Transverse colon (tissue), 4 donors: ENCODE measurements around the gene CACNB2. TPM values are rescaled to one million over a fixed set of nuclear protein-coding genes. Genes with fewer than 3 reads are reported as not detected.

Experiments used
- DNase-seq: peaks from one replicate; pipeline ENCODE4 v3.0.0-alpha.2; 2019
- H3K27ac ChIP-seq, 4 donors: fragments of 200-600 bp; sonication (generic); 2 replicates each; pipeline ENCODE4 v1.5.1; 2016 to 2018; ENCODE audit warnings: inconsistent platforms in 4 of 4
- H3K27me3 ChIP-seq: fragments of 200-600 bp; sonication (generic); 2 replicates; pipeline ENCODE4 v1.5.1; 2017; ENCODE audit warnings: inconsistent platforms
- H3K36me3 ChIP-seq, 4 donors: fragments of 200-600 bp; sonication (generic); 2 replicates each; pipeline ENCODE4 v1.5.1; 2017 to 2019; ENCODE audit warnings: inconsistent platforms in 4 of 4
- H3K4me1 ChIP-seq, 4 donors: fragments of 200-600 bp; sonication (generic); 2 replicates each; pipeline ENCODE4 v1.5.1; 2017 to 2020; ENCODE audit warnings: inconsistent platforms in 4 of 4
- H3K4me3 ChIP-seq, 4 donors: fragments of 200-600 bp; sonication (generic); 1 replicate in 1 of 4; 2 replicates in 3 of 4; pipeline versions ENCODE4 v1.5.1 to v1.6.1; 2017 to 2019; ENCODE audit warnings: inconsistent platforms in 4 of 4
- H3K9me3 ChIP-seq, 2 donors: fragments of 200-600 bp; sonication (generic); 2 replicates each; pipeline ENCODE4 v1.5.1; 2017 to 2019; ENCODE audit warnings: inconsistent platforms in 2 of 2
- EP300 ChIP-seq: sonication (generic); formaldehyde crosslinking; IDR thresholded peaks from one replicate; pipeline ENCODE4 v1.6.1; 2017; ENCODE audit warnings: antibody characterized with exemption, low read depth
- POLR2A ChIP-seq: fragments of 450-650 bp; IDR thresholded peaks from one replicate; pipeline ENCODE4 v1.6.1; 2016; ENCODE audit warnings: antibody characterized with exemption, mild to moderate bottlenecking, moderate library complexity
- POLR2AphosphoS5 ChIP-seq, 3 donors: sonication (generic); formaldehyde crosslinking; IDR thresholded peaks; one replicate each; pipeline ENCODE4 v1.6.1; 2016; ENCODE audit warnings: antibody characterized with exemption in 3 of 3
- WGBS, 2 donors: methylation state at CpG; one replicate each; pipeline ENCODE4 v1.1.5; 2018; ENCODE audit warnings: low coverage in 1 of 2; 5-methylcytosine and 5-hydroxymethylcytosine counted together
- in situ Hi-C, 4 donors: fragments of 200-750 bp; cut with MboI; loops; one replicate each; pipeline versions ENCODE4 v1.15.0 to v1.15.1; 2017; ENCODE audit warnings: low sequenced_read_pairs in 3 of 4, low pct_ligation_motif_present in 1 of 4, low pct_unique_long_range_greater_than_20kb in 1 of 4
- intact Hi-C: fragments of 100-400 bp; cut with DNase I; formaldehyde crosslinking; loops from one replicate; pipeline ENCODE4 v1.15.1; 2023; ENCODE audit warnings: low total_unique reads
- total RNA-seq, 4 donors: library from RNA; depleted of rRNA; stranded (reverse); fragments of >200 nt; gene quantifications; one replicate each; pipeline ENCODE4 v1.1.0, GENCODE V29; 2016
- TF ChIP-seq, protein P1 (sequence below), 5 experiments: fragments of 200-600 bp in 3 of 5; fragments of 450-650 bp in 2 of 5; sonication (generic) in 3 of 5; IDR thresholded peaks; 1 replicate in 2 of 5; 2 replicates in 3 of 5; pipeline ENCODE4 v1.5.1; 2016 to 2017; ENCODE audit warnings: antibody characterized with exemption in 5 of 5, inconsistent platforms in 3 of 5, mild to moderate bottlenecking in 2 of 5, moderate library complexity in 1 of 5

The CACNB2 gene
- total RNA-seq, 4 donors from 2014 or later = 16.2 to 338 (median 23.7) TPM

DNA sequence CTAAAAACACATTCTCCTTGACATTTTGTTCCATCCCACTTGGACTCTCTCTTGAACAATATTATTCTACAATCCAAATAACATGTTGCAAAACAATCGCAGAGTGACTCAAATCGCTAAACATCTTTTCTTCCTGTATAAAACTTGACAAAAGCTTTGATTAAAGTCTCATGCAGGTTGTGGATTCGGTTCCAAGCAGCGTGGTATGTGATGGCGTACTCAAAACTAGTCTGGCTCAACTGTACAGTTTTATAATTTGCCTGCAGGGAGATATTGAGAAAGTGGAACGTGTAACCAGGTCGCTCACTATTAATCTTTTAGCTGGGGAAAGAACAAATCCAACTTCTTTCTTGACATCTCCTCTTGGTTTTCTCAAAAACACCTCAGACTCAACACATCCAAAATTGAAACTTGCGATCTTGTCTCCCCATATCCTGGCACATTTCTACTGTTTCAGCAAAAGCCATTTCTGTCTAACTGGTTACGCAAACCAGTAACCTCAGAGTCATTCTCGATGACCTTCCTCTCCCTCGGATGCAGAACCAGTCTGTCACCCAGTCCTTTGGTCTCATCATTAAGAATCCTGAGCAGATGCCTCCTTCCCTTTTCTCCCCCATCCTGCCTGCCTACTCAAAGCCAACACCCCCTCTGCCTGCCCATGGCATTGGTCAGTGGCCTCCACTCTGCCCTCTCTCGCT is 100.1 kb downstream of the CACNB2 start:
- H3K4me1 ChIP-seq = peaks cover 0 to 6% (median 0%) of the 10 kb centered on the region in 4 donors
- WGBS, 2 donors = 87 to 89% methylated on average over 11 to 12 of the region's 12 CpGs
- DNase-seq = no peak
- no peak overlapping the region for H3K27ac ChIP-seq
- no peaks in the 10 kb centered on the region for H3K27me3 ChIP-seq
- H3K36me3 ChIP-seq = no peaks in the 10 kb centered on the region
- TF ChIP-seq POLR2A (no peak), POLR2AphosphoS5 (IDR thresholded peaks at IDR 0.05) (no peak), EP300 (no peak)
- TF ChIP-seq, protein P1, sequence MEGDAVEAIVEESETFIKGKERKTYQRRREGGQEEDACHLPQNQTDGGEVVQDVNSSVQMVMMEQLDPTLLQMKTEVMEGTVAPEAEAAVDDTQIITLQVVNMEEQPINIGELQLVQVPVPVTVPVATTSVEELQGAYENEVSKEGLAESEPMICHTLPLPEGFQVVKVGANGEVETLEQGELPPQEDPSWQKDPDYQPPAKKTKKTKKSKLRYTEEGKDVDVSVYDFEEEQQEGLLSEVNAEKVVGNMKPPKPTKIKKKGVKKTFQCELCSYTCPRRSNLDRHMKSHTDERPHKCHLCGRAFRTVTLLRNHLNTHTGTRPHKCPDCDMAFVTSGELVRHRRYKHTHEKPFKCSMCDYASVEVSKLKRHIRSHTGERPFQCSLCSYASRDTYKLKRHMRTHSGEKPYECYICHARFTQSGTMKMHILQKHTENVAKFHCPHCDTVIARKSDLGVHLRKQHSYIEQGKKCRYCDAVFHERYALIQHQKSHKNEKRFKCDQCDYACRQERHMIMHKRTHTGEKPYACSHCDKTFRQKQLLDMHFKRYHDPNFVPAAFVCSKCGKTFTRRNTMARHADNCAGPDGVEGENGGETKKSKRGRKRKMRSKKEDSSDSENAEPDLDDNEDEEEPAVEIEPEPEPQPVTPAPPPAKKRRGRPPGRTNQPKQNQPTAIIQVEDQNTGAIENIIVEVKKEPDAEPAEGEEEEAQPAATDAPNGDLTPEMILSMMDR (IDR thresholded peaks at IDR 0.05) = no peak
- intact Hi-C loops = no loop called here
- H3K4me3 ChIP-seq = no peak overlapping the region
- in situ Hi-C loops = loop anchor here in 2 of 4 donors (25.0 kb wide), 2 partner anchors 503 to 628 kb away; partner anchors contain the start of gene HACD1 (in 1 of the 2)
- no peaks in the 10 kb centered on the region for H3K9me3 ChIP-seq

DNA sequence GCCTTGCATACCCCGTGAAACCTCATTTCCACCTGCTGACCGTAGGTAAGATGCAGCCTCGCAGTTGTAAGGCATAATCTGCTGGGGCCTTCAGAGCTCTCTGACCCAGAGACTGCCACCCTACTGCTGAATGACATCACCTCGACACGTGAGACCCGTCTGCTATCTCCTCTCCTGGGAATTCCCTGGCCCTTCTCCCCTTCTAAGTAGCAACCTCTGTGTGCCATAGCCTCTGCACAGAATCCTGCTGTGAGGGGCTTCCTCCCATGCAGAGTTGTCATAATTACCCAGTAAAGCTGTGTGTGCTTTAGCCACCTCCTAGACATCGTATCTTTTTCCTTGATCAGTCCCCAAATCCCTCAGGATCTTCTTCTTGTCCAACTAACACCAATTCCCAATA is 106.7 kb downstream of the CACNB2 start:
- Histone ChIP-seq H3K4me3 (no peak overlapping the region), H3K9me3 (no peaks in the 10 kb centered on the region), H3K36me3 (no peaks in the 10 kb centered on the region), H3K27ac (no peak overlapping the region), H3K27me3 (no peaks in the 10 kb centered on the region), H3K4me1 (no peaks in the 10 kb centered on the region)
- TF ChIP-seq EP300 (no peak), POLR2AphosphoS5 (IDR thresholded peaks at IDR 0.05) (no peak), POLR2A (no peak)
- TF ChIP-seq, protein P1 (IDR thresholded peaks at IDR 0.05) = no peak
- intact Hi-C loops = no loop called here
- WGBS, 2 donors = 75 to 88% methylated on average over 4 to 7 of the region's 7 CpGs
- in situ Hi-C loops = loop anchor here in 2 of 4 donors (25.0 kb wide), 2 partner anchors 510 to 635 kb away; partner anchors contain the start of gene HACD1 (in 1 of the 2)
- DNase-seq = no peak

DNA sequence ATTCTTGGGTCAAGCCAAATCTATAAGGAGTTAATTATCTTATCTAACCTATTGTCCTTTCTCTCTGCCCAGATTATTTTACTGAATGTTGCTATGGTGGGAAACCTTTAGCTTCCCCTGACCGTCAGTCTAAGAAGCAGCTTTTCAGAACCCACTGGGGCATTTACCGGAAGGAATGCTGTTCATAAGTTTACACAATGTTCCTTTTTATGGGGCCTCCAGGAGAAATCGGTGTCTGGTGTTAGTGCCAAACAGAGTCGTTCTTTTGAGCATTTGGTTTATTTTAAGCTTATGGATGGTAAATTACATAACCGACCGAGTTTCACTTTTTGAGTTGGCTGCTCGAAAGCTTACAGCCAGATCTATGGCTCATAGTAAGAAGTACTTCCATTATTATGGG is 111.9 kb downstream of the CACNB2 start:
- H3K27me3 ChIP-seq = no peaks in the 10 kb centered on the region
- H3K4me3 ChIP-seq = no peak overlapping the region
- 72 to 74% methylated on average over 7 of the region's 7 CpGs for WGBS, 2 donors
- DNase-seq = no peak
- intact Hi-C loops (no loop called here), in situ Hi-C loops (no loop called here)
- no peak for TF ChIP-seq POLR2A
- no peak overlapping the region for H3K27ac ChIP-seq
- H3K9me3 ChIP-seq = no peaks in the 10 kb centered on the region
- H3K36me3 ChIP-seq = no peaks in the 10 kb centered on the region
- no peaks in the 10 kb centered on the region for H3K4me1 ChIP-seq

DNA sequence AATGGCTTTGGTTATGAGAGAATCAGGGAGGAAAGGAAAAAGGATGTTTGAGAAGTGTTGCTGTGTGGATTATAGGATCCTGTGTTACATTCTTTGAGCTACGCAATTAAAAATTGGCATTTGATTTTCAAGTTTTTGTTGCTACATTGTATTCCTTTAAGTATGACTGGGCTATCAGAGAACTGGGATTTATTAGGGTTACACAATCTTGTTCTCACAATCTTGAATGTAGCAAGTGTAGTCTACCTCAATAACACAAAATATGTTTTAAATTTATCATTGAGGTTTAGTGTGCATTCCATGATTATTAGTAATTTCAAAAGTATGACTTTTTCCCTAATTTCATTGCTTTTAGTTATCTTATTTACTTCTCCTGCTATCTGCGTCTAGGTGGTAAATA is 113.9 kb downstream of the CACNB2 start:
- Histone ChIP-seq H3K4me1 (no peaks in the 10 kb centered on the region), H3K27me3 (no peaks in the 10 kb centered on the region), H3K27ac (no peak overlapping the region), H3K9me3 (no peaks in the 10 kb centered on the region), H3K4me3 (no peak overlapping the region), H3K36me3 (no peaks in the 10 kb centered on the region)
- in situ Hi-C loops = no loop called here
- DNase-seq = no peak
- no peak for TF ChIP-seq POLR2AphosphoS5 (IDR thresholded peaks at IDR 0.05)
- no peak for TF ChIP-seq POLR2A
- TF ChIP-seq EP300 = no peak
- TF ChIP-seq, protein P1 (IDR thresholded peaks at IDR 0.05) = no peak
- WGBS, 2 donors = 93 to 98% methylated on average over 2 of the region's 2 CpGs
- intact Hi-C loops = no loop called here

DNA sequence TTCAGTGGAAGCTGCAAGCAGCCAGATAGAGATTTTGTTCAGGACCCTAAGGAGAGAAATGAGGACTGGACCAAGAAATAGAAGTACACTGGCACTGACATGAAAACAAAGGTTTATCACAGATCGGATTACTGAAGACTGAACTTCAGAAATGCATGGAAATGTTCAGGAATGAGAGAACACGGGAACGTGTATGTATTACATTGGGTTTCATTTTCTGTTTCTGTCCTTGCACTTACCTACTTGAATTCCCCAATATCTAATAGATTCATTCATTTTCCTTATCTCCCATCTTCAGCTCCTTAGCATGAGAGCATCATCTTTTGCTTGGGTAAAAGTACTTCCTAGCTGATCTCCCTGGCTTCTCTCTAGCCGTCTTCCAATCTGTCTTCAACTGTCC is 114.5 kb downstream of the CACNB2 start:
- 87 to 90% methylated on average over 4 of the region's 4 CpGs for WGBS, 2 donors
- in situ Hi-C loops (no loop called here), intact Hi-C loops (no loop called here)
- no peaks in the 10 kb centered on the region for H3K36me3 ChIP-seq
- no peaks in the 10 kb centered on the region for H3K4me1 ChIP-seq
- no peaks in the 10 kb centered on the region for H3K9me3 ChIP-seq
- no peak for DNase-seq
- H3K27me3 ChIP-seq = no peaks in the 10 kb centered on the region
- no peak overlapping the region for H3K4me3 ChIP-seq
- TF ChIP-seq, protein P1 (IDR thresholded peaks at IDR 0.05) = no peak
- TF ChIP-seq EP300 (no peak), POLR2AphosphoS5 (IDR thresholded peaks at IDR 0.05) (no peak), POLR2A (no peak)
- H3K27ac ChIP-seq = no peak overlapping the region
